Lung (tissue), 12 donors: Measurements from ENCODE around the gene PRKCZ. TPM values are rescaled to one million over a fixed set of nuclear protein-coding genes. Genes with fewer than 3 reads are reported as not detected.

ENCODE experiments used
- ATAC-seq: fragments of 200-7000 bp; cut with Tn5 transposase; one replicate; pipeline ENCODE4 v1.9.1; 2020; ENCODE audit warnings: moderate number of reproducible peaks; ENCODE audit not compliant: insufficient read depth, low FRiP score
- DNase-seq, 3 donors: peaks; one replicate each; pipeline ENCODE4 v3.0.0-alpha.2; 2013 to 2017
- H3K27ac ChIP-seq, 2 donors: one replicate each; pipeline ENCODE4 v1.5.1; 2013; ENCODE audit warnings: mild to moderate bottlenecking in 2 of 2, moderate library complexity in 2 of 2, control low read depth in 1 of 2, inconsistent platforms in 1 of 2, low read depth in 1 of 2, low read length in 1 of 2
- H3K27me3 ChIP-seq, 3 donors: one replicate each; pipeline ENCODE4 v1.5.1; 2013; ENCODE audit warnings: low read length in 2 of 3; ENCODE audit not compliant: control insufficient read depth in 3 of 3, insufficient read depth in 3 of 3
- H3K36me3 ChIP-seq, 4 donors: one replicate each; pipeline ENCODE4 v1.5.1; 2013; ENCODE audit warnings: low read length in 4 of 4, mild to moderate bottlenecking in 1 of 4, moderate library complexity in 1 of 4; ENCODE audit not compliant: control insufficient read depth in 4 of 4, insufficient read depth in 4 of 4
- H3K4me1 ChIP-seq, 5 donors: one replicate each; pipeline ENCODE4 v1.5.1; 2013; ENCODE audit warnings: low read length in 5 of 5, mild to moderate bottlenecking in 2 of 5, moderate library complexity in 1 of 5; ENCODE audit not compliant: control insufficient read depth in 5 of 5, insufficient read depth in 5 of 5
- H3K4me3 ChIP-seq: one replicate; pipeline ENCODE4 v1.5.1; 2013; ENCODE audit warnings: mild to moderate bottlenecking, control low read depth, moderate library complexity
- H3K9ac ChIP-seq, 2 donors: one replicate each; pipeline ENCODE4 v1.5.1; 2013; ENCODE audit warnings: low read length in 2 of 2, control low read depth in 1 of 2; ENCODE audit not compliant: insufficient read depth in 1 of 2
- H3K9me3 ChIP-seq, 4 donors: one replicate each; pipeline ENCODE4 v1.5.1; 2013; ENCODE audit warnings: low read length in 3 of 4, mild to moderate bottlenecking in 1 of 4, moderate library complexity in 1 of 4; ENCODE audit not compliant: control insufficient read depth in 4 of 4, insufficient read depth in 3 of 4
- CTCF ChIP-seq: IDR thresholded peaks from 2 replicates; pipeline ENCODE4 v1.5.1; 2012; ENCODE audit warnings: mild to moderate bottlenecking; ENCODE audit errors: control extremely low read depth, extremely low read depth
- WGBS, 2 donors: extraction: QIAGEN DNeasy Blood & Tissue Kit; methylation state at CpG; one replicate each; pipeline ENCODE4 v1.1.7; 2013; 5-methylcytosine and 5-hydroxymethylcytosine counted together
- polyA plus RNA-seq, 2 donors: library from polyadenylated mRNA; stranded (reverse); fragments of 200-250 nt; gene quantifications; one replicate each; pipeline ENCODE4 v1.2.1, GENCODE V29; 2013
- total RNA-seq, 2 donors: library from RNA; depleted of rRNA in 1 of 2; stranded (reverse); fragments of >200 nt in 1 of 2; gene quantifications; one replicate each; pipeline ENCODE4 v1.2.1, GENCODE V29; 2014 to 2021
- donor health status: control.
- donor health status: control.
- donor health status: Bipolar disorder and iron deficiency.
- donor health status: healthy.
- donor health status: DM: yes; HTN: yes; CAD: no.

The PRKCZ gene
- total and polyA plus RNA-seq, 4 donors: 55.2 to 149 (median 117) TPM

DNA sequence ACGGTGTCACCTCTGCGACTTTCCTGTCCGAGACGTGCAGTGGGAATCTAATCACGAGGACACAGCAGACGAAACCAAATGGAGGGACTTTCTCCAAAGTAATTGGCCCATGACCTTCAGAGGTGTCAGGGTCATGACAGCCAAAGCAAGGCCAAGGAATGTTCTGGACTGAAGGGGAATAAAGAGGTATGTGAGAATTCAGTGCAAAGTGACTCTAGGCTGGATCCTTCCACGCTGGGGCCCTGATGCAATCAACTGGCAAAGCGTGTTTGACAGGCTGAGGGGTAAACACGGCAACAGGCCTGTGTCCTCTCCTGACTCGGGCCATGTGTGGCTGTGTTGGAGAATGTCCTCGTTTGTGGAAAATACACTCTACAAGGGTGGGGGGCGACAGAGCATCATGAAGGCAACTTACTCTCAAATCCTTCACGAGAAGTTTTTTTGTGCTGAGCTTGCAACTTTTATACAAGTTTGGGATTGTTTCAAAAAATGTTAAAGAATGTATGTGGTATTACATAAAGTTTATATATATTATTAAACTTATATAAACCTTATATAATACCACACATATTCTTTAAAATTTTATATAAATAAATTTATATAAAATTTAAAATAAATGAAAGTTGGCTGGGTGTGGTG is 48.3 kb upstream of the PRKCZ start:
- WGBS, 2 donors: 65 to 77% methylated on average over 13 of the region's 13 CpGs
- ATAC-seq (no peak), DNase-seq (peak; percentile 74 to 83 (median 78))
- H3K27me3 ChIP-seq: no peaks in the 10 kb centered on the region
- no peaks in the 10 kb centered on the region for H3K9me3 ChIP-seq
- no peaks in the 10 kb centered on the region for H3K36me3 ChIP-seq
- H3K9ac ChIP-seq: peak overlapping the region in 1 of 2 donors; percentile 27
- no peak for TF ChIP-seq CTCF
- no peak overlapping the region for H3K4me3 ChIP-seq
- H3K4me1 ChIP-seq: peaks cover 0 to 7% (median 3%) of the 10 kb centered on the region in 5 donors
- H3K27ac ChIP-seq: no peak overlapping the region

- Histone ChIP-seq H3K9me3 (no peaks in the 10 kb centered on the region), H3K36me3 (no peaks in the 10 kb centered on the region), H3K9ac (no peak within 1 kb of the TSS), H3K4me3 (no peak within 1 kb of the TSS), H3K27ac (no peak within 1 kb of the TSS), H3K27me3 (no peaks in the 10 kb centered on the region), H3K4me1 (peaks cover 0 to 7% (median 3%) of the 10 kb centered on the region in 5 donors)
- WGBS, 2 donors: 3 to 6% methylated on average over 49 of the region's 49 CpGs
- no peak for TF ChIP-seq CTCF
- no peak for ATAC-seq
- peak; percentile 80 to 86 (median 85) for DNase-seq
These were observed 46.6 kb upstream of the PRKCZ start, which contains the start of gene CFAP74 for GRCh38 chr1:2003541-2004131. TSS of gene CFAP74 (minus strand) at chr1:2003786. CDS start at chr1:1990956, 12,830 bp downstream.

GRCh38 chr1:2004856-2005255 is 45.4 kb upstream of the PRKCZ start:
- 71 to 74% methylated on average over 21 of the region's 21 CpGs for WGBS, 2 donors
- no peak overlapping the region for H3K4me3 ChIP-seq
- no peak for TF ChIP-seq CTCF
- no peaks in the 10 kb centered on the region for H3K36me3 ChIP-seq
- H3K27ac ChIP-seq: no peak overlapping the region
- DNase-seq (no peak), ATAC-seq (no peak)
- H3K27me3 ChIP-seq: no peaks in the 10 kb centered on the region
- no peak overlapping the region for H3K9ac ChIP-seq
- no peaks in the 10 kb centered on the region for H3K9me3 ChIP-seq
- H3K4me1 ChIP-seq: peaks cover 0 to 7% (median 3%) of the 10 kb centered on the region in 5 donors
